Measurements from ENCODE around the gene PDE11A. TPM values are rescaled to one million over a fixed set of nuclear protein-coding genes. Genes with fewer than 3 reads are reported as not detected.

PDE11A gene
- total and polyA plus RNA-seq, 2 experiments from 2014 or later, result 0.08 to 0.73 TPM

GRCh38 chr2:177671662-177672061 lies 400.9 kb downstream of the PDE11A start:
- no peaks in the 10 kb centered on the region for H3K36me3 Mint-ChIP-seq (ENCODE audit: low read depth)

More at GRCh38 chr2:177671662-177672061, 400.9 kb downstream of the PDE11A start:
- Histone ChIP-seq H4K20me1 (replicated peaks; ENCODE audit: insufficient read depth) (0 out of 2 replicates have a peak, but pooled peaks cover 4% of the 10 kb centered on the region), H3K4me3 (no peak overlapping the region), H3K4me1 (ENCODE audit: insufficient read depth) (peaks cover 10% of the 10 kb centered on the region), H3K36me3 (ENCODE audit: insufficient read depth) (no peaks in the 10 kb centered on the region), H3K27me3 (ENCODE audit: insufficient read depth) (peaks cover 63% of the 10 kb centered on the region), H3K27ac (ENCODE audit: low read depth) (no peak overlapping the region), H3K79me2 (replicated peaks; ENCODE audit: insufficient read depth) (no peaks in the 10 kb centered on the region), H3F3A (replicated peaks; ENCODE audit: low read depth) (no peaks in the 10 kb centered on the region), H2AFZ (no peak overlapping the region), H3K9me2 (ENCODE audit: insufficient read depth) (no peaks in the 10 kb centered on the region), H3K4me2 (no peak overlapping the region)
- Mint-ChIP-seq H3K27ac (no peak overlapping the region), H3K9me3 (no peaks in the 10 kb centered on the region; the same call in 2 of the 3 replicates), H3K27me3 (ENCODE audit: insufficient read depth, low read depth, poor library complexity) (peaks cover 66% of the 10 kb centered on the region), H3K4me3 (no peak overlapping the region), H3K4me1 (peaks cover 24% of the 10 kb centered on the region)
- ATAC-seq, result no peak; the same call in 2 of the 3 replicates
- TF ChIP-seq CTCF (conservative IDR thresholded peaks at IDR 0.05; ENCODE audit: low read depth in 2 of 2) (no peak), EZH2phosphoT487 (IDR thresholded peaks at IDR 0.05; ENCODE audit: unreplicated experiment) (no peak), POLR2AphosphoS5 (IDR thresholded peaks at IDR 0.05; ENCODE audit: low read depth) (no peak), NANOG (IDR thresholded peaks at IDR 0.05; ENCODE audit: borderline replicate concordance) (no peak), STAT1 (IDR thresholded peaks at IDR 0.05; ENCODE audit: unreplicated experiment) (no peak), ZNF114 (CRISPR knock-in tag; IDR thresholded peaks at IDR 0.05) (no peak), JUNB (IDR thresholded peaks at IDR 0.05; ENCODE audit: unreplicated experiment) (no peak), EZH2 (IDR thresholded peaks at IDR 0.05; ENCODE audit: low read depth, unreplicated experiment) (no peak), ZNF331 (CRISPR knock-in tag; IDR thresholded peaks at IDR 0.05; ENCODE audit: low read depth) (no peak), CREB1 (CRISPR knock-in tag; IDR thresholded peaks at IDR 0.05; ENCODE audit: low read depth) (no peak)
- TF ChIP-seq, protein P1, sequence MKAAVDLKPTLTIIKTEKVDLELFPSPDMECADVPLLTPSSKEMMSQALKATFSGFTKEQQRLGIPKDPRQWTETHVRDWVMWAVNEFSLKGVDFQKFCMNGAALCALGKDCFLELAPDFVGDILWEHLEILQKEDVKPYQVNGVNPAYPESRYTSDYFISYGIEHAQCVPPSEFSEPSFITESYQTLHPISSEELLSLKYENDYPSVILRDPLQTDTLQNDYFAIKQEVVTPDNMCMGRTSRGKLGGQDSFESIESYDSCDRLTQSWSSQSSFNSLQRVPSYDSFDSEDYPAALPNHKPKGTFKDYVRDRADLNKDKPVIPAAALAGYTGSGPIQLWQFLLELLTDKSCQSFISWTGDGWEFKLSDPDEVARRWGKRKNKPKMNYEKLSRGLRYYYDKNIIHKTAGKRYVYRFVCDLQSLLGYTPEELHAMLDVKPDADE (IDR thresholded peaks at IDR 0.05), result no peak
- TF ChIP-seq, protein P2, sequence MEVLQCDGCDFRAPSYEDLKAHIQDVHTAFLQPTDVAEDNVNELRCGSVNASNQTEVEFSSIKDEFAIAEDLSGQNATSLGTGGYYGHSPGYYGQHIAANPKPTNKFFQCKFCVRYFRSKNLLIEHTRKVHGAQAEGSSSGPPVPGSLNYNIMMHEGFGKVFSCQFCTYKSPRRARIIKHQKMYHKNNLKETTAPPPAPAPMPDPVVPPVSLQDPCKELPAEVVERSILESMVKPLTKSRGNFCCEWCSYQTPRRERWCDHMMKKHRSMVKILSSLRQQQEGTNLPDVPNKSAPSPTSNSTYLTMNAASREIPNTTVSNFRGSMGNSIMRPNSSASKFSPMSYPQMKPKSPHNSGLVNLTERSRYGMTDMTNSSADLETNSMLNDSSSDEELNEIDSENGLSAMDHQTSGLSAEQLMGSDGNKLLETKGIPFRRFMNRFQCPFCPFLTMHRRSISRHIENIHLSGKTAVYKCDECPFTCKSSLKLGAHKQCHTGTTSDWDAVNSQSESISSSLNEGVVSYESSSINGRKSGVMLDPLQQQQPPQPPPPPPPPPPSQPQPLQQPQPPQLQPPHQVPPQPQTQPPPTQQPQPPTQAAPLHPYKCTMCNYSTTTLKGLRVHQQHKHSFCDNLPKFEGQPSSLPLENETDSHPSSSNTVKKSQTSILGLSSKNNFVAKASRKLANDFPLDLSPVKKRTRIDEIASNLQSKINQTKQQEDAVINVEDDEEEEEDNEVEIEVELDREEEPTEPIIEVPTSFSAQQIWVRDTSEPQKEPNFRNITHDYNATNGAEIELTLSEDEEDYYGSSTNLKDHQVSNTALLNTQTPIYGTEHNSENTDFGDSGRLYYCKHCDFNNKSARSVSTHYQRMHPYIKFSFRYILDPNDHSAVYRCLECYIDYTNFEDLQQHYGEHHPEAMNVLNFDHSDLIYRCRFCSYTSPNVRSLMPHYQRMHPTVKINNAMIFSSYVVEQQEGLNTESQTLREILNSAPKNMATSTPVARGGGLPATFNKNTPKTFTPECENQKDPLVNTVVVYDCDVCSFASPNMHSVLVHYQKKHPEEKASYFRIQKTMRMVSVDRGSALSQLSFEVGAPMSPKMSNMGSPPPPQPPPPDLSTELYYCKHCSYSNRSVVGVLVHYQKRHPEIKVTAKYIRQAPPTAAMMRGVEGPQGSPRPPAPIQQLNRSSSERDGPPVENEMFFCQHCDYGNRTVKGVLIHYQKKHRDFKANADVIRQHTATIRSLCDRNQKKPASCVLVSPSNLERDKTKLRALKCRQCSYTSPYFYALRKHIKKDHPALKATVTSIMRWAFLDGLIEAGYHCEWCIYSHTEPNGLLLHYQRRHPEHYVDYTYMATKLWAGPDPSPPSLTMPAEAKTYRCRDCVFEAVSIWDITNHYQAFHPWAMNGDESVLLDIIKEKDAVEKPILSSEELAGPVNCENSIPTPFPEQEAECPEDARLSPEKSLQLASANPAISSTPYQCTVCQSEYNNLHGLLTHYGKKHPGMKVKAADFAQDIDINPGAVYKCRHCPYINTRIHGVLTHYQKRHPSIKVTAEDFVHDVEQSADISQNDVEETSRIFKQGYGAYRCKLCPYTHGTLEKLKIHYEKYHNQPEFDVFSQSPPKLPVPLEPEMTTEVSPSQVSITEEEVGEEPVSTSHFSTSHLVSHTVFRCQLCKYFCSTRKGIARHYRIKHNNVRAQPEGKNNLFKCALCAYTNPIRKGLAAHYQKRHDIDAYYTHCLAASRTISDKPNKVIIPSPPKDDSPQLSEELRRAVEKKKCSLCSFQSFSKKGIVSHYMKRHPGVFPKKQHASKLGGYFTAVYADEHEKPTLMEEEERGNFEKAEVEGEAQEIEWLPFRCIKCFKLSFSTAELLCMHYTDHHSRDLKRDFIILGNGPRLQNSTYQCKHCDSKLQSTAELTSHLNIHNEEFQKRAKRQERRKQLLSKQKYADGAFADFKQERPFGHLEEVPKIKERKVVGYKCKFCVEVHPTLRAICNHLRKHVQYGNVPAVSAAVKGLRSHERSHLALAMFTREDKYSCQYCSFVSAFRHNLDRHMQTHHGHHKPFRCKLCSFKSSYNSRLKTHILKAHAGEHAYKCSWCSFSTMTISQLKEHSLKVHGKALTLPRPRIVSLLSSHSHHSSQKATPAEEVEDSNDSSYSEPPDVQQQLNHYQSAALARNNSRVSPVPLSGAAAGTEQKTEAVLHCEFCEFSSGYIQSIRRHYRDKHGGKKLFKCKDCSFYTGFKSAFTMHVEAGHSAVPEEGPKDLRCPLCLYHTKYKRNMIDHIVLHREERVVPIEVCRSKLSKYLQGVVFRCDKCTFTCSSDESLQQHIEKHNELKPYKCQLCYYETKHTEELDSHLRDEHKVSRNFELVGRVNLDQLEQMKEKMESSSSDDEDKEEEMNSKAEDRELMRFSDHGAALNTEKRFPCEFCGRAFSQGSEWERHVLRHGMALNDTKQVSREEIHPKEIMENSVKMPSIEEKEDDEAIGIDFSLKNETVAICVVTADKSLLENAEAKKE (CRISPR knock-in tag; IDR thresholded peaks at IDR 0.05), result no peak
- TF ChIP-seq, protein P3, sequence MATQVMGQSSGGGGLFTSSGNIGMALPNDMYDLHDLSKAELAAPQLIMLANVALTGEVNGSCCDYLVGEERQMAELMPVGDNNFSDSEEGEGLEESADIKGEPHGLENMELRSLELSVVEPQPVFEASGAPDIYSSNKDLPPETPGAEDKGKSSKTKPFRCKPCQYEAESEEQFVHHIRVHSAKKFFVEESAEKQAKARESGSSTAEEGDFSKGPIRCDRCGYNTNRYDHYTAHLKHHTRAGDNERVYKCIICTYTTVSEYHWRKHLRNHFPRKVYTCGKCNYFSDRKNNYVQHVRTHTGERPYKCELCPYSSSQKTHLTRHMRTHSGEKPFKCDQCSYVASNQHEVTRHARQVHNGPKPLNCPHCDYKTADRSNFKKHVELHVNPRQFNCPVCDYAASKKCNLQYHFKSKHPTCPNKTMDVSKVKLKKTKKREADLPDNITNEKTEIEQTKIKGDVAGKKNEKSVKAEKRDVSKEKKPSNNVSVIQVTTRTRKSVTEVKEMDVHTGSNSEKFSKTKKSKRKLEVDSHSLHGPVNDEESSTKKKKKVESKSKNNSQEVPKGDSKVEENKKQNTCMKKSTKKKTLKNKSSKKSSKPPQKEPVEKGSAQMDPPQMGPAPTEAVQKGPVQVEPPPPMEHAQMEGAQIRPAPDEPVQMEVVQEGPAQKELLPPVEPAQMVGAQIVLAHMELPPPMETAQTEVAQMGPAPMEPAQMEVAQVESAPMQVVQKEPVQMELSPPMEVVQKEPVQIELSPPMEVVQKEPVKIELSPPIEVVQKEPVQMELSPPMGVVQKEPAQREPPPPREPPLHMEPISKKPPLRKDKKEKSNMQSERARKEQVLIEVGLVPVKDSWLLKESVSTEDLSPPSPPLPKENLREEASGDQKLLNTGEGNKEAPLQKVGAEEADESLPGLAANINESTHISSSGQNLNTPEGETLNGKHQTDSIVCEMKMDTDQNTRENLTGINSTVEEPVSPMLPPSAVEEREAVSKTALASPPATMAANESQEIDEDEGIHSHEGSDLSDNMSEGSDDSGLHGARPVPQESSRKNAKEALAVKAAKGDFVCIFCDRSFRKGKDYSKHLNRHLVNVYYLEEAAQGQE (IDR thresholded peaks at IDR 0.05; ENCODE audit: unreplicated experiment), result no peak
- DNase-seq (ENCODE audit: low spot score), result no peak
